ENCODE results near the gene SLC2A3.
"Not testable (repeated sequence)": the region's sequence is repeated elsewhere in the genome, so short reads cannot be mapped to it uniquely, and the experiment has no call there.

The SLC2A3 gene

DNA sequence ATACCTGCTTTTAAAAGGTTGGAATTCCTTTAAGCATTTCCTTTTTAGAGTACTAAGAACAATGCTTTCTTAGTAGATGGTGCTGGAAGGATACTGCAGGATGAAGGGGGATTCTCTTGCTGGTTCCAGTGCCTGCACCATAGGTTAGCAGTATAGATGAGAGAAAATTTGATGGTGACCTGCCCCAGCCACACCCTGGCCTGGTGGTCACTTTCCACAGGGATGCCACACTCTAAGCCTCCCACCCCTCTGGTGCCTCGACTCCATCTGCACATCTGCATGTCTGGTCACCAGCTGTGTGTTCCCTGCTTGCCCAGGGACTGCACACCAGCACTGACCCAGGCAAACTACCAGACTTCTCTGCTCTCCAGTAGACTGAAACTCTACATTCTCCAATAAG lies 19.1 kb downstream of the SLC2A3 start:
- Histone ChIP-seq H3K4me3 (ENCODE audit: low read depth in 1 of 2, low read length in 2 of 2) (no peak overlapping the region), H4K20me1 (ENCODE audit: insufficient read depth, low read length) (peaks cover 3% of the 10 kb centered on the region; the same call in 1 of the 2 replicates), H3K9me3 (ENCODE audit: insufficient read depth, low read length, severe bottlenecking) (no peaks in the 10 kb centered on the region), H3K79me2 (ENCODE audit: insufficient read depth, low read length) (no peaks in the 10 kb centered on the region), H2AFZ (ENCODE audit: low read depth, low read length) (no peak overlapping the region), H3K9ac (ENCODE audit: low read depth, low read length) (no peak overlapping the region), H3K4me1 (ENCODE audit: insufficient read depth, low read length) (no peaks in the 10 kb centered on the region), H3K36me3 (ENCODE audit: insufficient read depth, low read length) (peaks cover 31% of the 10 kb centered on the region), H3K4me2 (ENCODE audit: insufficient read depth, low read length) (no peak overlapping the region), H3K27me3 (ENCODE audit: insufficient read depth, low read length, poor library complexity) (no peaks in the 10 kb centered on the region), H3K27ac (ENCODE audit: low read length) (no peak overlapping the region)
- ATAC-seq (ENCODE audit: insufficient read depth, low read depth), result no peak
- TF ChIP-seq EZH2 (IDR thresholded peaks at IDR 0.05; ENCODE audit: borderline replicate concordance, low read depth, low read length, severe bottlenecking), result no peak
- TF ChIP-seq, protein P1, sequence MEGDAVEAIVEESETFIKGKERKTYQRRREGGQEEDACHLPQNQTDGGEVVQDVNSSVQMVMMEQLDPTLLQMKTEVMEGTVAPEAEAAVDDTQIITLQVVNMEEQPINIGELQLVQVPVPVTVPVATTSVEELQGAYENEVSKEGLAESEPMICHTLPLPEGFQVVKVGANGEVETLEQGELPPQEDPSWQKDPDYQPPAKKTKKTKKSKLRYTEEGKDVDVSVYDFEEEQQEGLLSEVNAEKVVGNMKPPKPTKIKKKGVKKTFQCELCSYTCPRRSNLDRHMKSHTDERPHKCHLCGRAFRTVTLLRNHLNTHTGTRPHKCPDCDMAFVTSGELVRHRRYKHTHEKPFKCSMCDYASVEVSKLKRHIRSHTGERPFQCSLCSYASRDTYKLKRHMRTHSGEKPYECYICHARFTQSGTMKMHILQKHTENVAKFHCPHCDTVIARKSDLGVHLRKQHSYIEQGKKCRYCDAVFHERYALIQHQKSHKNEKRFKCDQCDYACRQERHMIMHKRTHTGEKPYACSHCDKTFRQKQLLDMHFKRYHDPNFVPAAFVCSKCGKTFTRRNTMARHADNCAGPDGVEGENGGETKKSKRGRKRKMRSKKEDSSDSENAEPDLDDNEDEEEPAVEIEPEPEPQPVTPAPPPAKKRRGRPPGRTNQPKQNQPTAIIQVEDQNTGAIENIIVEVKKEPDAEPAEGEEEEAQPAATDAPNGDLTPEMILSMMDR (IDR thresholded peaks at IDR 0.05; ENCODE audit: borderline replicate concordance, extremely low read depth, low read length, poor library complexity, severe bottlenecking), result no peak
- no peak for DNase-seq

DNA sequence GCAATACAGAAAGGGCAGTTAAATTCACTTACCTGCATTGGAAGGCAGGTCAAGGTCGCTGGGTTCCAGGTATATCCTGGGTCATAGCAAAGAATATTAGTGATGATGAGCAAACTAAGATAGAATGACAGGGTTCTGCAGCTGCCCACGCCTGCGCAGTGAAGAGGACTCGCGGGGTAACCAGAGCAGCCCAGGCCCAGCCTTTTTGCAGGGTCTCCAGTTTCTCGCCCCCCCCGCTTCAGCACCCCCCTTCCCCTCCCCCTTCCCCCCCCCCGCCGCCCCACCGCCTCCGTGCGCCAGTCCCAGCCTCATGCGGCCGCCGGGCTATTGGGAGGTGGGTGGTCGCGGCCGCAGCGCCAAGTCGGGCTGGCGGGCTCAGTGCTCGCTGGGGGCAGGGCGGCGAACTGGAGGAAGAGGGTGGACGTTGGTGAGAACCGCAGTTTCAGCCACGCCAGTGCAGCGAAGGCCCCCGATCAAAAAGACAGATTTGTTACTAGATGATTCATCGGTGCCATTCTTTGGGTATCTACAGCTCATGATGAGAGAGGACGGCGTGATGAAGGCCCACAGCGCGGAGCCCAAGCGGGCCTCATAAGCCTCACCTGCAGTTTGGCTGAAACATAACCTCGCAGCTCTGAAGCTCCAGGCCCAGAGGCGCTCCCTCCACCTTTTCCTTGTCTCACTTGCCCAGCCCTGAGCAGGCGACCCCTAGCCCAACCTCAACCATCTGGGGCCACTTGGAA lies 20.2 kb downstream of the SLC2A3 start:
- H3K4me2 ChIP-seq (ENCODE audit: insufficient read depth, low read length), result no peak overlapping the region
- ATAC-seq (ENCODE audit: insufficient read depth, low read depth) (no peak), DNase-seq (no peak)

DNA sequence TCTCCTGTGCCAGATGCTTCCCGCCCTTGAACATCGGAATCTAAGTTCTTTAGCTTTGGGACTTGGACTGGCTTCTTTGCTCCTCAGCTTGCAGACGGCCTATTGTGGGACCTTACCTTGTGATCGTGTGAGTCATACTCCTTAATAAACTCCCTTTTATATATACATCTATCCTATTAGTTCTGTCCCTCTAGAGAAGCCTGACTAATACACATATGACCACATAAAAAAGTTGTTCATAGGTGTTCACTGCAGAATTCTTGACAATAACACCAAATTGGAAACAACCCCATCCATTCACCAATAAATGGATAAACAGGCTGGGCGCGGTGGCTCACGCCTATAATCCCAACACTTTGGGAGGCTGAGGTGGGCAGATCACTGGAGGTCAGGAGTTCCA lies 25.9 kb downstream of the SLC2A3 start:
- H3K79me2 ChIP-seq (ENCODE audit: insufficient read depth, low read length); H3K36me3 ChIP-seq (ENCODE audit: insufficient read depth, low read length); H4K20me1 ChIP-seq (ENCODE audit: insufficient read depth, low read length); H3K4me2 ChIP-seq (ENCODE audit: insufficient read depth, low read length); ATAC-seq (ENCODE audit: insufficient read depth, low read depth); H2AFZ ChIP-seq (ENCODE audit: low read depth, low read length); H3K9me3 ChIP-seq (ENCODE audit: insufficient read depth, low read length, severe bottlenecking); DNase-seq; H3K9ac ChIP-seq (ENCODE audit: low read depth, low read length); H3K4me3 ChIP-seq (ENCODE audit: low read depth in 1 of 2, low read length in 2 of 2); H3K4me1 ChIP-seq (ENCODE audit: insufficient read depth, low read length); H3K27me3 ChIP-seq (ENCODE audit: insufficient read depth, low read length, poor library complexity); H3K27ac ChIP-seq (ENCODE audit: low read length): not testable (repeated sequence)

More for the DNA sequence above, 20.2 kb downstream of the SLC2A3 start:
- H4K20me1 ChIP-seq (ENCODE audit: insufficient read depth, low read length), result peaks cover 3% of the 10 kb centered on the region; the same call in 1 of the 2 replicates
- no peaks in the 10 kb centered on the region for H3K4me1 ChIP-seq (ENCODE audit: insufficient read depth, low read length)
- TF ChIP-seq, protein P1 (IDR thresholded peaks at IDR 0.05; ENCODE audit: borderline replicate concordance, extremely low read depth, low read length, poor library complexity, severe bottlenecking), result no peak
- TF ChIP-seq EZH2 (IDR thresholded peaks at IDR 0.05; ENCODE audit: borderline replicate concordance, low read depth, low read length, severe bottlenecking), result no peak
- no peak overlapping the region for H3K27ac ChIP-seq (ENCODE audit: low read length)
- H2AFZ ChIP-seq (ENCODE audit: low read depth, low read length), result no peak overlapping the region
- peaks cover 20% of the 10 kb centered on the region for H3K36me3 ChIP-seq (ENCODE audit: insufficient read depth, low read length)
- no peak overlapping the region for H3K4me3 ChIP-seq (ENCODE audit: low read depth in 1 of 2, low read length in 2 of 2)
- H3K27me3 ChIP-seq (ENCODE audit: insufficient read depth, low read length, poor library complexity), result no peaks in the 10 kb centered on the region
- no peaks in the 10 kb centered on the region for H3K9me3 ChIP-seq (ENCODE audit: insufficient read depth, low read length, severe bottlenecking)
- H3K79me2 ChIP-seq (ENCODE audit: insufficient read depth, low read length), result no peaks in the 10 kb centered on the region
- H3K9ac ChIP-seq (ENCODE audit: low read depth, low read length), result no peak overlapping the region

DNA sequence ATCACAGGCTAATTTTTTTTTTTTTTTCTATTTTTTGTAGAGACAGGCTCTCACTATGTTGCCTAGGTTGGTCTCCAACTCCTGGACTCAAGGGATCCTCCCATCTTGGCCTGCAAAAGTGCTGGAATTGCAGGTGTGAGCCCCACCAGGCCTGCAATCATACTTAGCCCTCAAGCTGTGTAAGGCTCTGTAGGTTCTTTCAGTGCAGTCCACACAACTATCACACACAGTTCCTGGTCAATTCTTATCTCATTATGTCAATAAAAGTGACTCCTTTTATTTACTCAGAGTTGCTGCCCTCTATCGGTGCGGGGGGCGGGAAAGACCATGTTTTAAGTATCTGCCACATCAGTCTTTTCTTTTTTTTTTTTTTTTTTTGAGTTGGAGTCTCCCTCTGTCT lies 29.0 kb downstream of the SLC2A3 start:
- H3K9ac ChIP-seq (ENCODE audit: low read depth, low read length), result no peak overlapping the region
- no peak overlapping the region for H3K27ac ChIP-seq (ENCODE audit: low read length)
- H3K9me3 ChIP-seq (ENCODE audit: insufficient read depth, low read length, severe bottlenecking), result no peaks in the 10 kb centered on the region
- TF ChIP-seq EZH2 (IDR thresholded peaks at IDR 0.05; ENCODE audit: borderline replicate concordance, low read depth, low read length, severe bottlenecking), result no peak
- TF ChIP-seq, protein P1 (IDR thresholded peaks at IDR 0.05; ENCODE audit: borderline replicate concordance, extremely low read depth, low read length, poor library complexity, severe bottlenecking), result no peak
- no peaks in the 10 kb centered on the region for H3K79me2 ChIP-seq (ENCODE audit: insufficient read depth, low read length)
- H3K4me1 ChIP-seq (ENCODE audit: insufficient read depth, low read length), result no peaks in the 10 kb centered on the region
- no peak for DNase-seq
- no peaks in the 10 kb centered on the region for H3K27me3 ChIP-seq (ENCODE audit: insufficient read depth, low read length, poor library complexity)
- ATAC-seq (ENCODE audit: insufficient read depth, low read depth), result no peak
- no peak overlapping the region for H2AFZ ChIP-seq (ENCODE audit: low read depth, low read length)
- no peak overlapping the region for H3K4me2 ChIP-seq (ENCODE audit: insufficient read depth, low read length)
- no peak overlapping the region for H3K4me3 ChIP-seq (ENCODE audit: low read depth in 1 of 2, low read length in 2 of 2)
- H3K36me3 ChIP-seq (ENCODE audit: insufficient read depth, low read length), result no peaks in the 10 kb centered on the region
- H4K20me1 ChIP-seq (ENCODE audit: insufficient read depth, low read length), result no peaks in the 10 kb centered on the region

GRCh38 chr12:7906303-7906702 lies 29.7 kb downstream of the SLC2A3 start:
- ATAC-seq (ENCODE audit: insufficient read depth, low read depth); H3K79me2 ChIP-seq (ENCODE audit: insufficient read depth, low read length); H3K4me3 ChIP-seq (ENCODE audit: low read depth in 1 of 2, low read length in 2 of 2); H3K9ac ChIP-seq (ENCODE audit: low read depth, low read length); H3K27ac ChIP-seq (ENCODE audit: low read length); H3K9me3 ChIP-seq (ENCODE audit: insufficient read depth, low read length, severe bottlenecking); H2AFZ ChIP-seq (ENCODE audit: low read depth, low read length); DNase-seq; H4K20me1 ChIP-seq (ENCODE audit: insufficient read depth, low read length); H3K4me2 ChIP-seq (ENCODE audit: insufficient read depth, low read length); H3K4me1 ChIP-seq (ENCODE audit: insufficient read depth, low read length); H3K36me3 ChIP-seq (ENCODE audit: insufficient read depth, low read length); H3K27me3 ChIP-seq (ENCODE audit: insufficient read depth, low read length, poor library complexity): not testable (repeated sequence)

DNA sequence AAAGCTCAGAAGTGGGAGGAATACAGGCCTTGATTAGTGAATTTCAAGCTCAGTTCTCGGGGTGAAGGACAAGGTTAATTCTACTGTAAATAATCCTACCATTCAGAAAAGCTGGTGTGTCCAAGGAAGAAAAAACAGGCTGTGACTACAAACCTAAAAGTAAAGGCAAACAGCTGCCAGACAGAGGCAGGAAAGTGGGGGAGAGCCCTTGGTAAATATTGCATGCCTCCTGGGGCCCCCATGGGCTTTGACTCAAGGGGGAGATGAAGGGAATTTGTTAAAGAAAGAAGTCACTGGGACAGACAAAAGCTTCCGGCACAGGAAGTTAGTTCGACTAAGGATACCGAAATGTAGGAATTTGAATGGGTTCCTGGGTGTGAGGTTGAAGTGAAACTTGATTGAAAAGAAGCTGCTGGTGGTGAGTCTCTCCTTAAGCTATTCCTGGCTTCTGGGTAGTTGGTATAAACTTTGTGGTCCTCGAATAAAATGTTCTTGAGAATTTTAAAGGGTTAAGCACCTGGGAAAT lies 30.3 kb downstream of the SLC2A3 start:
- H3K4me3 ChIP-seq (ENCODE audit: low read depth in 1 of 2, low read length in 2 of 2); H3K9me3 ChIP-seq (ENCODE audit: insufficient read depth, low read length, severe bottlenecking); H3K79me2 ChIP-seq (ENCODE audit: insufficient read depth, low read length); H3K4me1 ChIP-seq (ENCODE audit: insufficient read depth, low read length); ATAC-seq (ENCODE audit: insufficient read depth, low read depth); H4K20me1 ChIP-seq (ENCODE audit: insufficient read depth, low read length); H2AFZ ChIP-seq (ENCODE audit: low read depth, low read length); H3K27ac ChIP-seq (ENCODE audit: low read length); H3K27me3 ChIP-seq (ENCODE audit: insufficient read depth, low read length, poor library complexity); H3K9ac ChIP-seq (ENCODE audit: low read depth, low read length); DNase-seq; H3K36me3 ChIP-seq (ENCODE audit: insufficient read depth, low read length); H3K4me2 ChIP-seq (ENCODE audit: insufficient read depth, low read length): not testable (repeated sequence)

All from DND-41 (cell line).